AML-193 (cell line): ENCODE measurements around the gene CPED1.
"Not testable (repeated sequence)": the region's sequence is repeated elsewhere in the genome, so short reads cannot be mapped to it uniquely, and the experiment has no call there.

ENCODE experiments used
- DNase-seq, 2 experiments: peaks; one replicate each; lab custom pipeline; 2025; lab: John Stamatoyannopoulos, UW

CPED1 gene

DNA sequence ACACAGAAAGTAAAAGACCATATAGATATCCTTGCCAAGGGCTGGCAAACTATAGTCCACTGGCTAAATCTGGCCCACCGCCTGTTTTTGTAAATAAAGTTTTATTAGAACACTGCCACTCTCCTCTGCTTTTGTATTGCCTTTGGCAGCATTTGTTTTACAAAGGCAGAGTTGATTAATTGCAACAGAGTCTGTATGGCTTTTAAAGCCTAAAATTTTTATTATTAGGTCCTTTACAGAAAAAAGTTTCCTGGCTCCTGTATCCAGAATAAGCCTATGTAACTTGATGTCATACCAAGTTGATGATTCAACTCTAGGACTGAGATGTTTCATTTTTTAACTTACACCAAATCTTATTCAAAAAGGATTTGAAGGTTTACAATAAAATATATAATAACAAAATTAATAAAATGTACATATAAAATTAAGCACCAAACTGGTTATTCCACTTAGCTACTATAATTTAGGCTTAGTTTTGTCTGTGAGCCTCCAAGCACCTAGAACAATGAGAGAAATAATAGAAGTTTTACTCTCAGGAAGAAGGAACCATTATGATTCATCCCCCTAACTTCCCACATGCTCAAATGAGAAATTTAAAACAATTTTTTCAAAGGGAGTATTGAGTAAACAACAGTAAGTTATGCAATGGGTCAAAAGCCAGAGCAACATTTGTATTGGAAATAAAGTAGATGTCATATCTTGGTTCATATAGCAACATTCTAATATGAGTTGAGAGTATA, 31.9 kb downstream of the CPED1 start:
- peak; percentile 66 to 68 for DNase-seq

DNA sequence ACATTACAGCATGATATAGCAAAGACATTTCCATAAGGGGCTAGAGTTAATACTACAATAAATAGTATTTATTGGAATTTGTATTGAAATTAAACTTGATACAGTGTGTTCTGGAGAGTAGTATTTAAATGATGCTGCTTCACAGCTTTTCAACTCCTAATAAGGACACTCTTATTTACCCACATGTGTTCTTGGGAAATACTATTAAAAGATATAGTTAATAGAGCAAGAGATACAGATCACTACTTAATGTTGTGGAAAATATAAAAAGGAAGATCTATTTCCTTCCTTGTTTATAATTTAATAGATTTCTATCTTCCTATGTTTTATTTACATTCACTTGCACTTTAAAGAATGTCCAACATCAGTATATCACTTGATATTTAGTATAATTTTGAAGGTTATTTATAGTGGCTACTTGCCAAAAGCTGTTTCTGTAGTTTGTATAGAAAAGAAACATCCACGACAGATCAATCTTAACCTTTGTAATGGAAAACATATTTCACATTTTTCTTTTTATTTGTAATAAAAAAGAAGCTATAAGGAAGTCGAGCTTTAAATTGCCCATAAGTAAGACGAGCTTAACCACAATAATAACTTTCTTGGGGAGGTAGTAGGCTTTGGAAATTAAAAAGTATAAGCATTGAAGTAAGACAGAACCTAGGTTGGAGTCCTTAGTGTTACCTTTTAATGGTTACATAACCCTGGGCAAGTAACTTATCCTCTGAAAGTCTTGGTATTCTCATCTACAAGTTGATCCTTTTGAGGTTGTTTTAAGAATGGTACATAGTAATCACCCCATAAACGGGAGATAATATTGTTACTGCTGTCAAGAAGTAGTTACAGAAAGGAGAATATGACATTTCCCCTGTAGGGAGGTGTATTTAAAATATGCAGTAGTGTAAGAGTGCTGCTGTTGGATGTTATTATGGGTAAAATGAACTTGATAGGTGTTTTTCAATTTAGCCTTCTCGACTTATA, 32.8 kb downstream of the CPED1 start:
- DNase-seq: no peak

DNA sequence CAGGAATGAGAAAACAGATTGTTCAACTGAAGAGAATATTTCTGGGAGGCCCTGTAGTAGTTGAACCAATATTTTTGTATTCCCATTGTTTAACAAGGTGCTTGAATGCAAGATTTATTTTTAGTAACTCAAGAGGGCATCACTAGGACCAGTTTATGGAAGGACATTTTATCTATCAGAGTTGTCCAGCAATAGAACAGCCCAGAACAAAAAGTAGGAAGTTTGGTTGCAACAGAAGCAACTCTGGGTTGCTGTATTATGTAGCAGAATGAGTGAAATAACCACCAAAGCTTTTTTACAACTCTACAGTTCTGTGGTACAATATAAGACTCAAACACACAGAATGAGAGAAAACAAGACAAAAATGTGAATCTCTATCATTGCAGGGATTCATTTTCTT, 34.7 kb downstream of the CPED1 start:
- DNase-seq: peak in 1 of 2 experiments; percentile 5

DNA sequence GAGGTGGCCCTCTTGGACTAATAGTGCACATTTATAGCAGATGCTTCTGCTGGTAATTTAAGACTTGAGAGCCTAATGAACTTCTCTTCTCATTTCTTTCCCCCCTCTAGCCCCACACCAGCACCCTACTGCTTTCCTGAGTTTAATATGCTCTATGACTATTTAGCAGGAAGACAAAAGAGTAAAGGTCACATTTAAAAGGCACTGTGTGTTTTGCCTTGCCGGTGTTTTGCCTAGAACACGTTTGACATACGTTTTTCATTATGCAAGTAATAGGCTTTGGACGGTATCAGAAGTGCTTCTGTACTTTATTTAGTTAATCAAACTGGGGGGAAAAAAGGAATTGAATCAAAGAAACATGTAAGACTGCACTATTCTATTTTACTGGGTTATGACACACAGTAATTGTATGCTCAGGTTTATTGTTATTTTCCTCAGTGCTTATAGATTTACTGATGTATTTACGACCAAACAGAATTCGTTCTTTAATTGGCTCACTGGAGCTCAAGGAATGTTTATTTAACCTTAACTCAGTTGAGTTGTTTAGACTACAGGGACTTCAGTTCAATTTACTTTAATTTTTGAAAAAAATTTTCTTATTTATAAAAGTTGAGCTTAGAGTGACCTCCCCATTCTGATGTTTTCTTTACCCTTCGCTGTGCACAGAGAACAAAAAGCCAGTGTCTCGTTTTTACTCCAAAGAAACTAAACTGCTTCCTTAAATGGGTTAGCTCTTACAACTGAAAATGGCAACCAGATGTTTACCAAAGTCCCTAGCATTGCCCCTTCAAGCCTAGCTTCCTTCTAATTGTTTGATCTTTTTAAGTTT, 35.4 kb downstream of the CPED1 start:
- no peak for DNase-seq

DNA sequence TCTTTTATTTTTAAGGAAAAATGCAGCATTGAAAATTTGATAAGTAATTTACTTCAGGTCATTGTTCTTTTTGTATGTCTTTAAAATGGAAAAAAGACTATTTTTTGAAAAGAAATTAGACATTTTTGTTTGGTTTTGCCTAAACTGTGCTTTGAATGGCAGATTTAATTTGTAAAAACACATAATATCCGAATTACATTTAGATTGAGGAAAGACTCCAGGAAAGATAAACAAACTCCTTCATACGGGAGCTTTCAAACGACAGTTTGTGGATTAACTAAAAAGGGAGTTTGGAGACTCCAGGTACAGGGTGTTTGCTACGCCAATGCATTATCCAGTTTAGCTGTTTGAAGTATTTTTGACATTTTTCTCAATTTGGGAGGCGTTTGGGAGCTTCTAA, 36.1 kb downstream of the CPED1 start:
- DNase-seq: no peak

- DNase-seq: no peak
Measured at GRCh38 chr7:121026159-121026558, 37.6 kb downstream of the CPED1 start.

GRCh38 chr7:121026577-121027111, 38.1 kb downstream of the CPED1 start:
- no peak for DNase-seq

DNA sequence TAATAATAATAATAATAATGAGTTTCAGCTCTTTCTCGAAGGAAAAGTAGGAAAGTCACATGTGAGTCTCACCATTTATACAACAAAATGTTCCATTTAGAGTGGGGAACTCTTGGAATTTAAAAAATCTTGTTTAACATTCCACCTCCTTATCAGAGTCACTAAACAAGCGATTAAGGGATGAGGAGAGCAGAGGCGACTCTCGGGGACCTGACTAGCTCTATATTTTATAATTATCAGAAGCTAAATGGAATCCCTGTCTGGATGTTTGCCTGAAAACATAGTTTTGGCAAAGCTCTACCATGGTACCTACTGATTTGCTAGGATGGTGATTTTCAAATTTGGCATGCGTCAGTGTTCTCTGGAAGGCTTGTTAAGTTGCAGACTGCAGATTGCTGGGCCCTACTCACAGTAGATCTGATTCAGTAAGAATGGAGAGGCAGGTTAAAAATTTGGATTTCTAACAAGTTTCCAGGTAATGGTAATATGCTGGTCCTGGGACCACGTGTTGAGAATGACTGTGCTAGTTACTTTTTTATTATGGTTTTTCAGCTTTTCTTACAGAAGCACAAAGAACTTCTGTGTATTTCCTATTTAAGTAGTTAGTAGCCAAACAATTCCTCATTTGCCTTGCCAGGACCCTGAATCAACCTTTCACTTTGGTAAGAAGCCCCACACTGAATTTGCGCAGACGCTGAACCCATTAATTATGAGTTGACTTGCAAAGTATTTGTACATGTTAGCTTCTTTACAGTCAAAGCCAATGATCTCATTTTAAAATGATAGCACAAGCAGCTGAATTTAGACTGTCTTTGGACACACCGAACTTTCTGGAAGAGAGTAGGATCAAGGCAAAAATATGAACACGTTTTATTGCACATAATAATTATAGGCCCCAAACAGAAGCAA, 39.5 kb downstream of the CPED1 start:
- no peak for DNase-seq

DNA sequence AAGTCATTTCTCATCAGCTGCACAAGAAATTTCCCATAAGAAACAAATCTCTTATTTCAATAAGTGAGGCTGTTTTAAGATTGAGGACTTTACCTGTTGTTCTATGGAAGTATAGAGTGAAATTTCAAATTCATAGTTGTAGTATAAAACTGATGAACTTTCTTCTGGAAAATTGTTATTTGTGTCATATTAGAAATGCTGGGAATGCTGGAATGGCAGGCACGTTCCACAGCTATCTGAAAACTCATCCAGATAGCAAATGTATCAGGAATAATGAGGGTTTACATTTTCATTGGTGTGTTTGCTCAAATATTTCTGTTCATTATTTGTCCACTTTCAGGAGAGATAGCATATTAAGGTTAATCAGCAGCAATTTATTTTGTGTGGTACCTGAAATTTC, 40.8 kb downstream of the CPED1 start:
- DNase-seq: no peak

GRCh38 chr7:121030308-121030707, 41.8 kb downstream of the CPED1 start:
- DNase-seq: no peak

DNA sequence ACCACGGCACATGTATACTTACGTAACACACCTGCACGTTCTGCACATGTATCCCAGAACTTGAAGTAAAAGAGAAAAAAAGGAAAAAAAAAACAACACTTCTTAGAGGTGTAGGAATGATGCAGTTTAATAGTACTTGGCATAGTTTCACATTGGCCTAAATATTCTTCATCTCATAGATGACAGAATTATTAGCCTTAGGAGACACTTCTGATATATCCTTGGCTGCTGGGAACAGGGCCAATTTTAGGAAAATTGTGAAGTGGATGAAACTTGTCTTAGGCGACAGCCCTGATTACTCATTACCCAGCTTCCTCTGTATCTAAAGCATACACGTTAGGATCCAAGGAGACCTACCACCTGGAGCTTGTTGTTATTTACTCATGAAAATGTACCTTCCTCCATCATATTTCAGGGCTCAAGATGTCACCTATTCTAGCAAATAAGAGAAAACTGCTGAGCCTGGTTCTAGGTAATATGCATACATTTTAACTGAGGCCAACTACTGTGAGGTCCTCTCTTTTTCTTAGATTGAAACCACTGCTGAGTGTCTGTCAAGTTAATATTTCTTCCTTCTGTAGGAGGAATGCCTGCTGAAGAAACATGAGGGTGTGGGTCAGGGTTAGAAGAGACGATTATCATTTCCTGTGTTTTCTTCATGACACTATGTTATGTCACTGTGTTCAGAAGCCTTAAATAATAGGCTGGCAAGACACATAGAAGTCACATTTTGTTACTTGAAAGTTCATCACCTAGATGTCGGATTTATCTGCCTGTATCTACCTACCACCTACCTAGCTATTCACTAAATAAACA, 44.3 kb downstream of the CPED1 start:
- DNase-seq: no peak

DNA sequence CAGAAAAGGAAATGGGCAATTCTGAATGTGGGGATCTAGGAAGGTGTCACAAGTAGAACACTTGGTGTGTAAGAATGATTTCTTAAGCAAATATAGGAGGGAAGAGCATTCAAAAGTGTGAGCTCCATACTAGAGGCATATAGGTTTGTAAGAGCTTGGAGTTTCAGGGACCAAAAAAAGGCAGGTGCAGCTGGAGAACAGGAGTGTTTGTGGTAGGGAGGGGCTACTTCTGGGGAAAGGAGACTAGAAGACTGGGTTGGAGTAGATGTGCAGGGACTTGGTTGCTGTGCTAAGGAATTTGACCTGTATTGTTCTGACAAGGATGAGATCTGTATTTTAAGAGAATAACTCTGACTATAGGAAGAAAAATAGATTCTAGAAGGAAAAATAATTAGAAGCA, 46.4 kb downstream of the CPED1 start:
- DNase-seq: no peak

GRCh38 chr7:121036776-121037175, 48.3 kb downstream of the CPED1 start:
- DNase-seq: not testable (repeated sequence)

- not testable (repeated sequence) for DNase-seq
Measured at GRCh38 chr7:121037329-121037728, 48.8 kb downstream of the CPED1 start.

DNA sequence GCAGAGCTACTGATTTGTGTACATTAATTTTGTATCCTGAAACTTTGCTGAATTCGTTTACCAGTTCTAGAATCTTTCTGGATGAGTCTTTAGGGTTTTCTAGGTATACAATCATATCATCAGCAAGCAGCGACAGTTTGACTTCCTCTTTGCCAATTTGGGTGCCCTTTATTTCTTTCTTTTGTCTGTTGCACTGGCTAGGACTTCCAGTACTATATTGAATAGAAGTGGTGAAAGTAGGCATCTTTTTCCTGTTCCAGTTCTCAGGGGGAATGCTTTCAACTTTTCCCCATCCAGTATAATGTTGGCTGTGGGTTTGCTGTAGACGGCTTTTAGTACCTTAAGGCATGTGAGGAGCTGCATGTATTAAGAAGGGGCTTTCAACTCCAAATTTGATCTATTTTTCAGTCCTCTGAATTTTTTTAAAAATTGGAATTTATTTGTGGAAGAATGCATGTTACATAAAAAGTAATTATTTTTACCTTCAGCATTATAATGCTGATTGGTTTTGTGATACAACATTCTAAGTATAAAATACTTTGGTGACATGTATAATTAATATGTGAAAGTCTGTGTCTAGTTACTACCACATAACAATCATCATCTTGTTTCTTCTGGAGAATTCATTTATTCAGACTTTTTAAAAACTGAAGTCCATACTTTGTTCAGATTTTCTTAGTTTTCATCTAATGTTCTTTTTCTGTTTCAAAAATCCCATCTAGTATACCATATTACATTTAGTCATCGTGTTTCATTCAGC, 49.6 kb downstream of the CPED1 start:
- DNase-seq: no peak

DNA sequence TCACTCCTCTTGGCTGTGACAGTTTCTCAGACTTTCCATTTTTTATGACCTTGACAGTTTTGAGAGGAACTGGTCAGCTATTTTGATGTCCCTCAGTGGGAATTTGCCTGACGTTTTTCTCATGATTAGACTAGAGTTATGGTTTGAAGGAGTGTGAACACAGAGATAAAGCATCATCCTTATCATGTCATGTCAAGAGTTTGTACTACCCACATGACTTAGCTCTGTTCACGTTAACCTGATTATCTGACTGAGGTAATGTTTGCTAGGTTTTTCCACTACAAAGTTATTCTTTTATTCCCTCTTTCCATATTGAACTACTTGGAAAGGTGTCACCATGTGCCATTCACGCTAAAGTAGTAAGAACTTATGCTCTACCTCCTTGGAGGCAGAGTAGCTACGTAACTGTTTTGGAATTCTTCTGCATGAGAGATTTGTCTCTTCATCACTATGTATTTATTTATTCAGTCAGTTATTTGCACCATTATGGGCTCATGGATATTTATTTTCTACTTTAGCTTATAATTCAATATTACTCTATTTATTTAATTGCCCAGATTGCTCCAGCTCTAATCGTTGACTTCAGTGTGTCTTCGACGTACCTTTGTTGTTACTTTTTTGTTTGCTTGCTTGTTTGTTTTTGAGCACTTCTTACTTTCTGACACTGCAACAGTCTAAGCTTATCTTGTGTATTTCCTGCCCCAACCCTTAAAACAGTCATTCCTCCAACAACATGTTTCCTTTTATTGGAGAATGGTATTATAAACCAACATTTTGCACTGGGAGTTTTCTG, 50.4 kb downstream of the CPED1 start:
- DNase-seq: no peak

GRCh38 chr7:121039510-121039822, 51.0 kb downstream of the CPED1 start:
- DNase-seq: no peak

DNA sequence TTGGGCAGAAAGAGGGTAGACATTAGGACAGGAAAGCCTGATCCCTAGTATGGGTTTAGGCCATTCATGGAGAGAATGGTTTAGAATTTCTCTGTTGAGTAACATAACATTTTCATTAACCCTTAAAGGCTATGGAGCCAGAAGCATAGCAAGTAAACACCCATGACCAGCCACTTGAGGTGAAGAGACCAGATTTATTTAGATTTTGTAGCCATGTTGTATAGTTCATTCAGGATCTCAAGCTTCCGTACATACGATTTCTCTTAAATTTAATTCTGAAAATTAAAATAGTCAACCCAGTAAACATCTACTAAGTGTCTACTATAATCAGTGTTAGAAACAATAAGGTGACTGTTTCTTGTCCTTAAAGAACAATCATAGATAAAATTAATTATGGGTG, 51.5 kb downstream of the CPED1 start:
- no peak for DNase-seq
